Glomerular visceral epithelial cell (primary cell): ENCODE data around the gene OSBPL3.

Experiments
- DNase-seq: peaks from one replicate; pipeline ENCODE4 v3.0.0-alpha.2; 2016; ENCODE audit errors: extremely low spot score

The OSBPL3 gene

DNA sequence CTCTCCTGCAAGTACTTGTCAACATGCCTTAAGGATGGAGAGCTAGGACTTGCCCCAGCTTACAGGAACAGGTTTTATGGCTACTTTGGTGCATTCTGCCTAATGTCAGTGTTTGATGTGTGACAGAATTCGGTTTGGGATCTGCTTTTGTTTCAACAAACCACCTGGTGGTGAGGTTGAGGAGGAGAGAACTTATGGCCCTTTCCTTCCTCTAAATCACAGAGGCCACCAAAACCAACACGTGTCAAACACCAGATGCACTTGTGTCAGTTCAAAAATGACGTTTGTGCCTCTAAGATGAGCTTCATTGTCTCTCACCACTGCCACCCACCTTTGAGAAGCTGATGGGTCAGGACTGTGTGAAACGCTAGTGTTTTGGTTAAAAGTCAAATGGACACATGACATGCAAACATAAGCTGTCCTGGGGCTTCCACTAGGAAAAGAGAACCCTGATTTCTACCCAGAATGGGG is 83.9 kb downstream of the OSBPL3 start:
- no peak for DNase-seq

GRCh38 chr7:24894429-24895221 is 85.4 kb downstream of the OSBPL3 start:
- no peak for DNase-seq

DNA sequence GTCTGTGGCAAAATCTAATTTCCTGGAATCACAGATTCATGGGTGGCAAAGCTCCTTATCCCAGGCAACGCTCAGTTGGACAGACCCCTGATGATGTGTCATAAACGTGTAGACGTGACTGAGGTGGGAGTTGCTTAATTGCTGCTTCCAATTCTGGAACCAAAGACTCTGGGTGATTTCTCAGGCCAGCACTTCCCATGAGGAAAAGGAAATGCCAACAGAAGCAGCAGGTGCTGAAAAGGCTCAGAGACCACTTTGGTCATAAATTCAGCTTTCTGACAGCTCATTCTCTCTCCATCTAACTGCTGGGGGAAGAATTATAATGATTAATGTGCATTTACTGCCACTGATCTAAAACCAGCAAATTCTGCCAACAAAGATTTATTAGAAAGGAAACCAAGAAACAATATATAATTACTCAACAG is 88.7 kb downstream of the OSBPL3 start:
- no peak for DNase-seq

- no peak for DNase-seq
Observed at GRCh38 chr7:24889611-24890010, 90.4 kb downstream of the OSBPL3 start.

DNA sequence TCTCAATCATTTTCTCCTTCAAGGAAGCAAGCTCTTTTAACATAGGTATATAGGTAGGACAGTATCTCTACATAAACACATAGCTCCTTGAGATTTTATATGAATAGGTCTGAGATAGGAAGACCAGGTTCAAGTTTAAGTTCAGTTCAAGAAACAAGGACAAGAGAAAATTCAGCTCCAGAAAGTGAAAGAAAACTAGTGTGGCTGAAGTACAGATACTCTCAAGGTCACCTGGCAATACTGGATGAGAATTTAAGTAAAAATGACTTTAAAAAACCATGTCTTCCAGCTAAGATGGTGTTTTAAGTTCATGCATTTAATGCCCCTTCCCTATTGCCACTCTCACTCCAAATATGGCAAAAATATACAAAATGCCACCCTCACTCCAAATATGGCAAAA is 91.3 kb downstream of the OSBPL3 start:
- no peak for DNase-seq

DNA sequence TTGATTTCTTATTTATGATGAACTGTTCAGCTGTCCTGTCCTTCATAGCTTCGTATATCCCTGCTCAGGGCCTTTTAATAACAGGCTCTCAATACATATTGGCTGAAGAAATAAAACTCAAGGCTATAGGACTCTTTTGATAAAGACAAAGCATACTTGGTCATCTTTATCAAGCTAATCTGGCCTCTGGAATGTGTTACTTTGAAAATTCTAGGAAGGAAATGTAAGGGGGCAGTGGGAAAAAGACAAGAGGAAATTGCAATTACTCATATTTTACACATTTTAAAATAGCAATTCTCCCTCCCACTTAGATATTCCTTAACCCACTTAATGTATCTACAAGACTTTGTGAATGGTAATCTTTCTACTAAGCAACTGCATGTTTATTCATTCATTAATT is 94.3 kb downstream of the OSBPL3 start:
- no peak for DNase-seq

DNA sequence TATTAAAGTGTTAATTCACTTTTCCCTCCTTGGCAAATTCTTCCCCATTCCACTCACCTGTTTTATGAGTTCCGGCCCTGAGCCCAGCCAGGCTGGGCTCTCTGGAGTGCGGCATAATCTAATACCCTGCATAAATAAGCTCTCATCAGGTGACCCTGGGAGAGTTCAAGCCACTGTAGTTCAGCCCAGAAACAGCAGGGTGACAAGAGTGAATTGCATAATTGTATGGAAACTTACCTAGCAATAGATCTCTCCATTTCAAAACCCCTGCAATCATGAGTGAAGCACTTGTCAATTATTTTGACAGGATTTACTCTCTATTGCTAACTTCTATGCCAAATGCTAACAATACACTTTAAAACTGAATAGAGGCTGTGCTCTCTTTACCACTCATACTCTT is 94.7 kb downstream of the OSBPL3 start:
- no peak for DNase-seq

DNA sequence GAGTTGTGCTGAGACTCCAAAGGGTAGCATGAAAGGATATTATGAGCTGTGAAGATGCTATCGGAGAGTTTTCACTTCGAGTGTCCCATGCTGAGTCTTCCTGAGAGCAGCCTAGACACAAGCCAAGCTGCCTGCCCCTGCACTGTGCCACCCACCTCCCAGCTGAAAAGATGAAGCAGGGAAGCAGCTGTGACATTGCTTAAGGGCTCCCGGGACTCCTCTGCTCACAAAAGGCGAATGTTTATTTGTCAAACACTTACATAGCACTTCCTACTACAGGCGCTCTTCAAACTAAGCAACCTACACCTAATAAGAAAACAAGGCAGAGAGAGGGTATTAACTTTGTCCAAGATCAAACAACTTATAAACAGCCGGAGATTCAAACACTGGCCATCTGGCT is 95.6 kb downstream of the OSBPL3 start:
- DNase-seq = no peak

DNA sequence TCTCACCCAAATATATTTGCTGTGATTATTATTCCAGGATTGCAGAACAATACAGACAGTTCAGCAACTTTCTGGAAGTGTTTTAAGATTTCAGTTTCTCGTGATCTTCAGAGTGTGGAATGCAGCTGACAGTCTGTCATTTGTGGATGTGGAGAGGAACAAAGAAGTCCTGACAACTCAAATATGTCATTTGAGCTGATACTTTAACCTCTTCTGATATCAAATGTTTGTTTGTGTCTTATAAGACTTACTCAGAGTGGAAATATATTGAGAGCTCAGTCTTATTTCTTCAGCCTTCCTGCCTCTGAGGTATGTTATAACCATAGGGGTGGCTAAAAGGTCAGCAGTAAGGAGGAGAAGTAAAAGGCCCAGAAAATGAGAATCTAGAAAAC is 96.4 kb downstream of the OSBPL3 start:
- DNase-seq = no peak

DNA sequence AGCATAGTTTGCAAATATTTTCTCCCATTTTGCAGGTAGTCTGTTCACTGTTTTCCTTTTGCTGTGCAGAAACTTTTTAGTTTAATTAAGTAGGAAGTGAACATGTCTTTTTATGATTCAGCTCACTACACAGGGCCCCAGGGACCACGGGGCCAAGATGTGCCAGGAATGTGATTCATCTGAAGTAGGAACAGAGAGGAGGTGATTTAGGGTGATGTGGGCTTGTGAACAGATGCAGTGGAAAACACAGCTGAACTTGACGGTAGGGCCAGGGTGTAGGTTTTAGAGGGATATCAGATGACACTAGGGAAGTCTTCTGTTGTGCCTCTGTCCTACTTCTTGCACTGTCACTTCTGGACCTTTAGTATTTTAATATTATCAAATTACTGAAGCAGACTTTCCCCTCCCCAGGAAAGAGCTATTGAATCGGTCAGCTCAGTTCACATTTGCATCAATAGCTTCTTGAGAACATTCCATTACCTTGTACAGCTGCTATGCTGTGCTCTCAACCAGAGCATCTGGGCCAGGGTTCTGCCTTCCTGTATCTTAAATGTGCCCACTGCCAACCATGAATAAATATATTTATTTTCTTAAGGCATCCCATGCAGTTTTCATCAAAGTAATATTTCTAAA is 96.9 kb downstream of the OSBPL3 start:
- DNase-seq = peak; percentile 45

- DNase-seq = no peak
Observed at GRCh38 chr7:24881623-24882022, 98.4 kb downstream of the OSBPL3 start.

DNA sequence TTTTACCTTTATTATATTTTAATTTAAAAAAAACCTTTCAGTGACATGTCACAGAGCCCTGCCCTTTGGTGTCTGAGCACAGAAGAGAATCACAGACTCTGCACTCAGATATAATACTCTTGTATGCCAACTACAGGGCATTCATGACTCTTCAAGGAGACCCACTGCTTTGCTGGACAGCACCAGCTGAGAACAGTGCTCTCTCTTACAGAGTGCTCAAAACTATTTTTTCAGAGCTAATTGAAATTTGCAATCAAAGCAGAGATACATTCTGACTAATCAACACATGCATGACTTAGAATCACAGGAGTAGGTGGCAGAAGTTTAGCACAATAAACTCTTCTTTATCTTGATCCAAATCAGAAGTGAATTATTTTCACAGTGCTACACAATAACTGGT is 99.1 kb downstream of the OSBPL3 start:
- no peak for DNase-seq

DNA sequence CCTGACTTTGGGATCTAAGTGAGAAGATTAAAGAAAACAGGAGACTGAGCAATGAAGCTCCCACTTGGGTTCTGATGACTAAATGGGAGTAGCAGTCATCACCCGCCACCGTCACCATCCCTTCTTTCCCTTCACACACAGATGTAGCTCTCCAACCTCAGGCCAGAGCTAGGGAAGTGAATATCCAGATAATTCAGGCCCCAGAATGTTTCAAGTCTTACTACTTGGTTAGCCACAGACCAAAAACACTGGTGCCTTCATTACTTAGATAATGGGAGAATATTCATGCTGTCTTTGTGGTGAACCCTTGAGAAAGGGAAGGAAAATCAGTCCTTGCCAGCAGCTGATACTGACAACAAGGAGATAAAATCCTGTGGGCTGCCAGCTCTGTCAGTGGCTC is 100.7 kb downstream of the OSBPL3 start:
- no peak for DNase-seq

- DNase-seq = no peak
Observed at GRCh38 chr7:24877790-24878311, 102.1 kb downstream of the OSBPL3 start.

GRCh38 chr7:24874791-24875190 is 105.2 kb downstream of the OSBPL3 start:
- no peak for DNase-seq

GRCh38 chr7:24873944-24874343 is 106.0 kb downstream of the OSBPL3 start:
- no peak for DNase-seq

DNA sequence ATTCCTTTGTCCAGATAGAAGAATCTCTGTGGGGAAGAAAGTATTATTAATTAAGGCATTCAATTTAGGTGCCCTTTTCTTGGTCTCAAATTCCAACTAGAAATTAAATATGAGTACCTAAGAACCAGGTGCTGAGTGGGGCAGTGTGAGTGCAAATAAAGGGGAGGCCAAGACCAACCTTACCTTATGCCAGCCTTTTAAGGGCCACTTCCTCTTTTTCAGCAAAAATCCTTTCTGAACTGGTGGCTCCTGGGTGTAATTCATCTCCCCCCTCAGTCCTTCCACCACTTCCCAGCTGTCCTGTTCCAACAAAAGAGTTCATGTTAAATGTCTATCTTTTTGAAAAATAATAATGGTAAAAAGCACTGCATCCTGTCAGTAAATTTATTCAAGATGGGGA is 108.2 kb downstream of the OSBPL3 start:
- no peak for DNase-seq

DNA sequence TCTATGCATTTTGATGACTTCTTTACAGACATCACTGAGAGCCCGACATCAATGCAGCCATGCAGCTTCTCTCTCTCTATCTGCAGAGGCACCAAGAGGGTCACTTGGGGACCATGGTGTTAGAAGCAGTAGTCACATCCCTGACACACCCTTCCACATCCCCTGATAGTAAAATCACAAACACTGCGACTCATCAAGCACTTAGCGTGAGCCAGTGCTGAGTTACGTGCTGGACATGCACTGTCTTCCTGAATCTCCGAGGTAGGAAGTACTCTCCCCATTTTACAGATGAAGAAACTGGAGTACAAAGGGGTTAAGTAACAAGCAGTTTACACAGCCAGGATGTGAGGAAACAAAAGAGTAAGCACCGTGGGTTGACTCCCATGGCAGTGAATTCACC is 109.2 kb downstream of the OSBPL3 start:
- DNase-seq = no peak

DNA sequence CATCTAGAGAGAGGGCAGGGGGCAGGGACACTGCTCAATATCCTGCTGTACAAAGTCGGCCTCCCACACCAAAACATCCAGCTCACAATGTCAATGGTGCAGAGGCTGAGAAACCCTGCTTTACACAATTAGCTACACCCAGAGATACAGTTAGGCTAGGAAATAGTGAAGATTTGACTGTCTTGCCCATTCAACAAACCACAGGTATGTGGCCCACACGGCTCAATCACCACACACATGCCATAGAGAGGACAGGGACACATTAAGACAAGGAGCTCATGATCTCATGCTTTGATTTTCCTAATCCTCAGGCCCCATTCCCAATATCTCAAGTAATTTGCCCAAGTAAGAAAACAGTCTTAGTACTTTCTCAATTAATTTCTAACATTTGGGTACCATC is 110.4 kb downstream of the OSBPL3 start:
- peak; percentile 74 for DNase-seq

GRCh38 chr7:24868741-24869140 is 111.2 kb downstream of the OSBPL3 start:
- no peak for DNase-seq

DNA sequence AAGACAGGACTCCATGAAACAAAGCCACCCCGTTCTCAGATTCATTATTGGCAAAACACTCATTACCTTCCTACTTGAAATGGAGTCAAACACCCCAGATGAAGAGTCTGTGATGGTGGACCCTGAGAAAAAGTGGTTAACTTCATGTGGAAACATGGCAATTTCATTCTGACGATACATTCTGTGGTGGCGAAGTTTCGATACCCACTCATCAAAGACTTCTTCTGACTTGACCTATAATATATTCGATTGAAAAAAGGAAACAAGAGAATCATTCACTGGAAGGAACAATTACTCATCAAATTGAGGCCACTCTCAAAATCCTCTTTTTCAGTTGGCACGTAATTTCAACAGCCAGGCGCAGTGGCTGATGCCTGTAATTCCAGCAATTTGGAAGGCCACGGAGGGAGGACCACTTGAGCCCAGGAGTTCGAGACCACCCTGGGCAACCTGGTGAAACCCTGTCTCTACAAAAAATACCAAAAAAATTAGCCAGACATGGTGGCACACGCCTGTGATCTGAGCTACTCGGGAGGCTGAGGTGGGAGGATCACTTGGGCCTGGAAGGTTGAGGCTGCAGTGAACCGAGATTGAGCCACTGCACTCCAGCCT is 113.9 kb downstream of the OSBPL3 start:
- DNase-seq = no peak

- no peak for DNase-seq
Observed at GRCh38 chr7:24864214-24864817, 115.7 kb downstream of the OSBPL3 start.
